Measurements from ENCODE around the gene IFNW1.
"Not testable (repeated sequence)": the region's sequence is repeated elsewhere in the genome, so short reads cannot be mapped to it uniquely, and the experiment has no call there.

The IFNW1 gene

DNA sequence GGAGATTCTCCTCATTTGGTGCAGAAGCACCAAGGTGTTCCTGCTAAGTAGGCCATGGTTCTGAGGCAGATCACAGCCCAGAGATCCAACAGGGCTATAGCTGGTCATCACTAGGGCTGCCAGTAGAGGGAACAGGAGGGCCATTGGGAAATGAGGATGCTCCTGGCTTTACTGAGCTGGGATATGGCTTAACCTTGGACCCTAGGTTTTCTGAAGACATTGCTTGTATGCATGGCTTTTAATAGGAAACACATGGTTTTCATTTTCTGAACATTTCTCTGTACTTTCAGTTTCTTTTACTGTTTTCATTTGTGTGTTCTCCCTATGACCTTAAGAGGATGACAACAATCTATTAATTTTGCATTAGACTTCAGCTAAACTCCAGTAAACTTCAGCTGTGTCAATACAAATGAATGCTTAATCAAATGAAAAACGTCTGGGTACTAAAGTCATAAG, at the start of gene IFNW1:
IFNW1 (minus strand) TSS at position 406 of the 456 bp plus-strand sequence; CDS start at position 144, 262 bp downstream.
- DNase-seq (ENCODE audit: low spot score) = no peak
- in situ Hi-C loops (cut with MboI; ENCODE audit: low pct_unique_long_range_greater_than_20kb, low sequenced_read_pairs, unreplicated experiment) = no loop called here
- TF ChIP-seq, protein P1, sequence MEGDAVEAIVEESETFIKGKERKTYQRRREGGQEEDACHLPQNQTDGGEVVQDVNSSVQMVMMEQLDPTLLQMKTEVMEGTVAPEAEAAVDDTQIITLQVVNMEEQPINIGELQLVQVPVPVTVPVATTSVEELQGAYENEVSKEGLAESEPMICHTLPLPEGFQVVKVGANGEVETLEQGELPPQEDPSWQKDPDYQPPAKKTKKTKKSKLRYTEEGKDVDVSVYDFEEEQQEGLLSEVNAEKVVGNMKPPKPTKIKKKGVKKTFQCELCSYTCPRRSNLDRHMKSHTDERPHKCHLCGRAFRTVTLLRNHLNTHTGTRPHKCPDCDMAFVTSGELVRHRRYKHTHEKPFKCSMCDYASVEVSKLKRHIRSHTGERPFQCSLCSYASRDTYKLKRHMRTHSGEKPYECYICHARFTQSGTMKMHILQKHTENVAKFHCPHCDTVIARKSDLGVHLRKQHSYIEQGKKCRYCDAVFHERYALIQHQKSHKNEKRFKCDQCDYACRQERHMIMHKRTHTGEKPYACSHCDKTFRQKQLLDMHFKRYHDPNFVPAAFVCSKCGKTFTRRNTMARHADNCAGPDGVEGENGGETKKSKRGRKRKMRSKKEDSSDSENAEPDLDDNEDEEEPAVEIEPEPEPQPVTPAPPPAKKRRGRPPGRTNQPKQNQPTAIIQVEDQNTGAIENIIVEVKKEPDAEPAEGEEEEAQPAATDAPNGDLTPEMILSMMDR (IDR thresholded peaks at IDR 0.05; ENCODE audit: extremely low read depth, insufficient read depth, missing control alignments) = no peak

DNA sequence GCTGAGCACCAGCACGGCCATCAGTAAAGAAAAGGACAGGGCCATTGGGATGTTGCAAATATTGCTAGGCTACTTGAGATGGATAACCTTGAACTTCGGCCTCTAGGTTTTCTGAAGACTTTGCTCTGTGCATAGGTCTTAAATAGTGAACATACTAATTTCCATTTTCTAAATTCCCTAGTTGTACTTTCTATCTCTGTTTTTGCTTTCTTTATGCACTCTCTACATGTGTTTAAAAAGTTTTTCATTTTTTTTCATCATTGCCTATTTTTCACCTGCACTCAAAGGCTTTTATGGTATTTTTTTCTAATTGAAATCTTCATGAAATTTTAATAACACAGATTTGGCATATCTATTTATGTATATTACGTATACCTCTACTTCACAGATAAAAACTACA, 45.9 kb upstream of the IFNW1 start, which contains the start of gene IFNA4:
IFNA4 (minus strand) TSS at position 101 of the 400 bp plus-strand sequence; CDS start at position 45, 56 bp downstream.
- in situ Hi-C loops (cut with MboI; ENCODE audit: low pct_unique_long_range_greater_than_20kb, low sequenced_read_pairs, unreplicated experiment) = not testable (repeated sequence)

DNA sequence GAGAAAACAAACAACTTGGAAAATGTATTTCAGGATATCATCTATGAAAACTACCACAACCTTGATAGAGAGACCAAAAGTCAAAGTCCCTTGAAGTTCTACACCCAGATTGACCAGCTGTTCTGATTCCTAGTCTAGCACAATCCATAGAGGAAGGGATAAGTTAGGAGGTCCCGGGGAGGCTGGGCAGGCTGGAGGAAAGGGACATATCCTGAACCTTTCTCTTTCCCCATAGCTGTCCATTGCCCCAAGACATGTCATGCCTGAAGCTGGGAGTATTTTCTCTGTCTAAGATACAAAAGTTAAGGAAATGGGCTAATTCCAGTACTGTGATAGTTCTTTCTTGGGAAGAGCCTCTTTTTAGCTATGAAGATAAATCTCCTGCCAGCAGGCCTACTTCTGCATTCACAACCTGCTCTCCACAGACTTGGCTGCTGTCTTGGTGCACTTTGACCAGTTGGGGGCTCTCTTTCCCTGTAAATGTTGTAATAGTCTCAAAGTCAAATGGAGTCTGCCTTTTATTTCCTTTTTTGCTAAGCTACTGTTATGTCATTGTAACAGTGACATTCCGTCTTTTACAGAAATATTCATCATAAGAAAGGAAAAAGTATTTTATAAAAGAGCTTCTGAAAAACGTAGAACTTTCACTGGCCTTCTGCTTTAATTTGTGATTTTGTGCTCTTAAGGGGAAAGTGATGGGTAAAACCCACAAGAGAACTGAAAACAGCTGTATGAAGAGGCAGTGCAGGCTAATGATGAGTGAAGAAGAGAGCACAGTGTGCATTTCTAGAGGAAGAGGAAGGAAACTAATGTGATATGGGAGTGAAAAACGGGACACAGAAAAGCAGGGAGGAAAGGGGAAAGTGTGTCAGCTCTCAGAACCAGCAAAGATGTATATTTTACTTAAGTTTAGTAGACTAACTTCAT, 41.4 kb upstream of the IFNW1 start:
- DNase-seq (ENCODE audit: low spot score); in situ Hi-C loops (cut with MboI; ENCODE audit: low pct_unique_long_range_greater_than_20kb, low sequenced_read_pairs, unreplicated experiment): not testable (repeated sequence)
- TF ChIP-seq, protein P1 (IDR thresholded peaks at IDR 0.05; ENCODE audit: extremely low read depth, insufficient read depth, missing control alignments) = peak; percentile 61

More for the DNA sequence above, 45.9 kb upstream of the IFNW1 start, which contains the start of gene IFNA4:
- not testable (repeated sequence) for DNase-seq (ENCODE audit: low spot score)

DNA sequence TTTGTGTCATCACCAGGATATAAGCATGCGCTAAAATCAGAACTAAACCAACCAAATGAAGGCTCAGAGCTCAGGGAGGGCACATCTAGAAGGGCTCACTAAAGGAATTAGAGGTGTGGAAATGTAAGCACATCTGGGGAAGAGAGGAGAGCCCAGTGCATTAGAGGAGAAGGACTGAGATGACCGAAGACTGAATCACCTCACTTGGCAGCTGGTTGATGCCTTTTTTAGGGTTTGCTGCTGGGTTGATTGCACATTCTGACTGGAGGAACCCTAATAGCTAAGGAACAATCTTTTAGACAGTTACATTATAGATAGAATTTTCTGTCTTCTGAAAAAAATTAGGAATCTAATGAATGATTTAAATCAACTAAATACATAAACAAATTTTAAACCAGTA, 33.0 kb upstream of the IFNW1 start:
- TF ChIP-seq, protein P1 (IDR thresholded peaks at IDR 0.05; ENCODE audit: extremely low read depth, insufficient read depth, missing control alignments) = no peak
- no peak for DNase-seq (ENCODE audit: low spot score)
- in situ Hi-C loops (cut with MboI; ENCODE audit: low pct_unique_long_range_greater_than_20kb, low sequenced_read_pairs, unreplicated experiment) = no loop called here

DNA sequence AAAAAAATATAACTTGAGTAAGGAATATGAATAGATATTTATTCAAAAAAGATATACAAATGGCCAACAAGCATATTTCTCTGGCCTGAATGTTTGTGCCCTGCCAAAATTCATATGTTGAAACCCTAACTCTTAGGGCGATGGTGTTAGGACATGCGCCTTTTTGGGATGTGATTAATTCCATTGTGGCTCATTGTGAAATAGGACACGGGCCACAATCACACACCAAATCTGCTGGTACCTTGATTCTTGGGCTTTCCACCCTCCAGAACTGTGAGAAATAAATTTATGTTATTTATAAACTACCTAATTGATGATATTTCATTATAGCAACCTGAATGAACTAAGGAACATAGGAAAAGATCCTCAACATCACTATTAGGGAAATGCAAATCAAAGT, 30.5 kb upstream of the IFNW1 start:
- TF ChIP-seq, protein P1 (IDR thresholded peaks at IDR 0.05; ENCODE audit: extremely low read depth, insufficient read depth, missing control alignments) = no peak
- in situ Hi-C loops (cut with MboI; ENCODE audit: low pct_unique_long_range_greater_than_20kb, low sequenced_read_pairs, unreplicated experiment) = no loop called here
- no peak for DNase-seq (ENCODE audit: low spot score)

DNA sequence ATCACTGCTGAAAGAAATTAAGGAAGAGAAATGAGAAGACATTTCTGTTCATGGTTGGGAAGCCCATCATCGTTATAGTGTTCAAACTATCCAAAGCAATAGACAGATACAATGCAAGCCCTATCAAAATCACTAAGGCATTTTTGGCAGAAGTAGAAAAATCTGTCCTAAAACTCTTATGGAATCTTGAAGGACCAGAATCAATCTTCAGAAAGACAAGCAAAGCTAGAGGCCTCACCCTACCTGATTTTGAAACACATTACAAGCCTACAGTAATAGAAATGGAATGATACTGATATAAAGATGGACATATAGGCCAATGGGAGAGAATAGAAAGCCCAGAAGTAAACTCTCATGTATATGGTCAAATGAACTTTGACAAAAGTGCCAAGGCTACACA, 29.7 kb upstream of the IFNW1 start:
- TF ChIP-seq, protein P1 (IDR thresholded peaks at IDR 0.05; ENCODE audit: extremely low read depth, insufficient read depth, missing control alignments) = no peak
- DNase-seq (ENCODE audit: low spot score) = no peak
- in situ Hi-C loops (cut with MboI; ENCODE audit: low pct_unique_long_range_greater_than_20kb, low sequenced_read_pairs, unreplicated experiment) = no loop called here

DNA sequence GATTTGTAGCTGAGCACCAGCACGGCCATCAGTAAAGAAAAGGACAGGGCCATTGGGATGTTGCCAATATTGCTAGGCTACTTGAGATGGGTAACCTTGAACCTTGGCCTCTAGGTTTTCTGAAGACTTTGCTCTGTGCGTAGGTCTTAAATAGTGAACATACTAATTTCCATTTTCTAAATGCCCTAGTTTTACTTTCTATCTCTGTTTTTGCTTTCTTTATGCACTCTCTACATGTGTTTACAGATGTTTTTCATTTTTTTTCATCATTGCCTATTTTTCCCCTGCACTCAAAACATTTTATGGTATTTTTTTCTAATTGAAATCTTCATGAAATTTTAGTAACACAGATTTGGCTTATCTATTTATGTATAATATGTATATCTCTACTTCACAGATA, 24.9 kb upstream of the IFNW1 start, which contains the start of gene IFNA21:
IFNA21 (minus strand) TSS at position 101 of the 400 bp plus-strand sequence; CDS start at position 53, 48 bp downstream.
- in situ Hi-C loops (cut with MboI; ENCODE audit: low pct_unique_long_range_greater_than_20kb, low sequenced_read_pairs, unreplicated experiment) = not testable (repeated sequence)

More for the DNA sequence above, 24.9 kb upstream of the IFNW1 start, which contains the start of gene IFNA21:
- DNase-seq (ENCODE audit: low spot score) = not testable (repeated sequence)

All from GM13977 (cell line).